ENCODE results near the gene ATRX.

- TF ChIP-seq CTCF (conservative IDR thresholded peaks at IDR 0.05; ENCODE audit: low read depth in 2 of 2) (no peak), EZH2 (IDR thresholded peaks at IDR 0.05; ENCODE audit: low read depth, unreplicated experiment) (no peak)
Observed at GRCh38 chrX:77502951-77503525, 283.0 kb downstream of the ATRX start.

Measured in GM23338 (cell line).